Myocyte (in vitro differentiated cells): ENCODE results near the gene CENPC. TPM values are rescaled to one million over a fixed set of nuclear protein-coding genes. Genes with fewer than 3 reads are reported as not detected.
"Not testable (repeated sequence)": the region's sequence is repeated elsewhere in the genome, so short reads cannot be mapped to it uniquely, and the experiment has no call there.

Source experiments
- DNase-seq: peaks from one replicate; pipeline ENCODE4 v3.0.0-alpha.2; 2012; ENCODE audit warnings: low read depth
- total RNA-seq: library from RNA; depleted of rRNA; stranded (reverse); fragments of >200 nt; gene quantifications from 2 replicates; pipeline ENCODE4 v1.2.3, GENCODE V29; 2014

CENPC gene
- total RNA-seq, 1 donor from 2014 or later = 12.2 TPM

- DNase-seq = not testable (repeated sequence)
These were observed 7.0 kb upstream of the CENPC start for GRCh38 chr4:67552146-67552792.

- DNase-seq = no peak
These were observed 5.6 kb upstream of the CENPC start for GRCh38 chr4:67550857-67551256.

- no peak for DNase-seq
These were observed 5.1 kb upstream of the CENPC start for GRCh38 chr4:67550451-67550850.

- no peak for DNase-seq
These were observed 3.8 kb upstream of the CENPC start for GRCh38 chr4:67549123-67549522.

GRCh38 chr4:67546971-67547370 lies 1.7 kb upstream of the CENPC start:
- no peak for DNase-seq

GRCh38 chr4:67546004-67546356 lies 677 bp upstream of the CENPC start:
- DNase-seq = no peak

GRCh38 chr4:67542076-67542475 lies 3.2 kb downstream of the CENPC start:
- no peak for DNase-seq

- no peak for DNase-seq
These were observed 5.5 kb downstream of the CENPC start for GRCh38 chr4:67539830-67540229.

- DNase-seq = no peak
These were observed 9.9 kb downstream of the CENPC start for GRCh38 chr4:67535280-67535840.

GRCh38 chr4:67533112-67533511 lies 12.2 kb downstream of the CENPC start:
- no peak for DNase-seq

GRCh38 chr4:67532397-67532796 lies 12.9 kb downstream of the CENPC start:
- not testable (repeated sequence) for DNase-seq

- peak; percentile 30 for DNase-seq
These were observed 13.8 kb downstream of the CENPC start for GRCh38 chr4:67531379-67531962.

- DNase-seq = not testable (repeated sequence)
These were observed 21.2 kb downstream of the CENPC start for GRCh38 chr4:67524140-67524539.

GRCh38 chr4:67522851-67523671 lies 22.2 kb downstream of the CENPC start:
- no peak for DNase-seq

GRCh38 chr4:67522230-67522629 lies 23.1 kb downstream of the CENPC start:
- no peak for DNase-seq

GRCh38 chr4:67521506-67521905 lies 23.8 kb downstream of the CENPC start:
- no peak for DNase-seq

- DNase-seq = no peak
These were observed 25.2 kb downstream of the CENPC start for GRCh38 chr4:67520141-67520540.

- DNase-seq = no peak
These were observed 32.8 kb downstream of the CENPC start for GRCh38 chr4:67512501-67512900.

GRCh38 chr4:67500373-67500772 lies 44.9 kb downstream of the CENPC start:
- no peak for DNase-seq

- no peak for DNase-seq
These were observed 45.5 kb downstream of the CENPC start for GRCh38 chr4:67499799-67500198.

GRCh38 chr4:67483868-67484602 lies 61.3 kb downstream of the CENPC start:
- DNase-seq = no peak
